ENCODE results near the gene COX8C. TPM values are rescaled to one million over a fixed set of nuclear protein-coding genes. Genes with fewer than 3 reads are reported as not detected.

COX8C gene
- total and polyA plus RNA-seq, 4 donors = not detected

DNA sequence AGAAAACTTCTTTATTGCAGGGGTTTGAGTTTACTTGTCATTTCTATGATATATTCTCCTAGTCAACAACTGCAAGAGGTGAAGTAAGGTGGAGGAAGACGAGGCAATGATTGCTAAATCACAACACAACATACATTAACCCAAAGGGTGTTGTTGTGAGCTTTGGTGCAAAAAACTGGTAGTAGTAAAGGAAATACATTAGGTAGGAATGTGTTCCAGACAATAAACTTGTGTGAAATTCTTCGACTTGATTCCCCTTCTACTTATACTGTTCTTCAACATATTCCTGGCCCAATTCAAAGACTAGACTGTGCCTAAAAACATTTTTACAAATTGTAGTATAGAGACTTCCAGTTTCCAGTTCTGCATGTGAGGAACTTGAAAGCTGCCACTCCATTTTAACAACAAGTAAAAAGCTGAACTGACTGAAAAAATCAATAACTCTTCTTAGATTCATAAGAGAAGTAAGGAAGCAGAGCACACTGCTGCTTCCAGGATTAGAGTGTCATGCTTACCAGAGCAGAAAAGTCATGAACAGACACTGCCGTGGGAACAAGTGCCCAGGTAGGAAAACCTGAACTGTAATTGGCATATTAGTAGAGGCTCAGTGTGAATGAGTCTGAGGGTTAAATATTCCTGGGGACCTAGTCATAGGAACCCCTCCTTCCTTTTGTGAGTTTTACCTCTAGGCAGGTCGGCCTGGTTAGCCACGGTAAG is 22.2 kb downstream of the COX8C start:
- no peaks in the 10 kb centered on the region for H3K9me3 ChIP-seq (ENCODE audit: control insufficient read depth in 4 of 4, insufficient read depth in 3 of 4, low read length in 3 of 4)
- H3K27ac ChIP-seq (ENCODE audit: low read depth in 1 of 2, low read length in 1 of 2) = no peak overlapping the region
- no peaks in the 10 kb centered on the region for H3K27me3 ChIP-seq (ENCODE audit: control insufficient read depth in 3 of 3, insufficient read depth in 3 of 3, low read length in 2 of 3)
- DNase-seq = no peak
- no peaks in the 10 kb centered on the region for H3K36me3 ChIP-seq (ENCODE audit: control insufficient read depth in 4 of 4, insufficient read depth in 4 of 4, low read length in 4 of 4)
- no peak overlapping the region for H3K9ac ChIP-seq (ENCODE audit: insufficient read depth in 1 of 2, low read length in 2 of 2)
- no peak for ATAC-seq (ENCODE audit: insufficient read depth, low FRiP score)
- 47 to 58% methylated on average over 5 of the region's 5 CpGs for WGBS, 2 donors
- TF ChIP-seq, protein P1, sequence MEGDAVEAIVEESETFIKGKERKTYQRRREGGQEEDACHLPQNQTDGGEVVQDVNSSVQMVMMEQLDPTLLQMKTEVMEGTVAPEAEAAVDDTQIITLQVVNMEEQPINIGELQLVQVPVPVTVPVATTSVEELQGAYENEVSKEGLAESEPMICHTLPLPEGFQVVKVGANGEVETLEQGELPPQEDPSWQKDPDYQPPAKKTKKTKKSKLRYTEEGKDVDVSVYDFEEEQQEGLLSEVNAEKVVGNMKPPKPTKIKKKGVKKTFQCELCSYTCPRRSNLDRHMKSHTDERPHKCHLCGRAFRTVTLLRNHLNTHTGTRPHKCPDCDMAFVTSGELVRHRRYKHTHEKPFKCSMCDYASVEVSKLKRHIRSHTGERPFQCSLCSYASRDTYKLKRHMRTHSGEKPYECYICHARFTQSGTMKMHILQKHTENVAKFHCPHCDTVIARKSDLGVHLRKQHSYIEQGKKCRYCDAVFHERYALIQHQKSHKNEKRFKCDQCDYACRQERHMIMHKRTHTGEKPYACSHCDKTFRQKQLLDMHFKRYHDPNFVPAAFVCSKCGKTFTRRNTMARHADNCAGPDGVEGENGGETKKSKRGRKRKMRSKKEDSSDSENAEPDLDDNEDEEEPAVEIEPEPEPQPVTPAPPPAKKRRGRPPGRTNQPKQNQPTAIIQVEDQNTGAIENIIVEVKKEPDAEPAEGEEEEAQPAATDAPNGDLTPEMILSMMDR (IDR thresholded peaks at IDR 0.05; ENCODE audit: control extremely low read depth, extremely low read depth) = no peak
- no peaks in the 10 kb centered on the region for H3K4me1 ChIP-seq (ENCODE audit: control insufficient read depth in 5 of 5, insufficient read depth in 5 of 5, low read length in 5 of 5)
- H3K4me3 ChIP-seq = no peak overlapping the region

DNA sequence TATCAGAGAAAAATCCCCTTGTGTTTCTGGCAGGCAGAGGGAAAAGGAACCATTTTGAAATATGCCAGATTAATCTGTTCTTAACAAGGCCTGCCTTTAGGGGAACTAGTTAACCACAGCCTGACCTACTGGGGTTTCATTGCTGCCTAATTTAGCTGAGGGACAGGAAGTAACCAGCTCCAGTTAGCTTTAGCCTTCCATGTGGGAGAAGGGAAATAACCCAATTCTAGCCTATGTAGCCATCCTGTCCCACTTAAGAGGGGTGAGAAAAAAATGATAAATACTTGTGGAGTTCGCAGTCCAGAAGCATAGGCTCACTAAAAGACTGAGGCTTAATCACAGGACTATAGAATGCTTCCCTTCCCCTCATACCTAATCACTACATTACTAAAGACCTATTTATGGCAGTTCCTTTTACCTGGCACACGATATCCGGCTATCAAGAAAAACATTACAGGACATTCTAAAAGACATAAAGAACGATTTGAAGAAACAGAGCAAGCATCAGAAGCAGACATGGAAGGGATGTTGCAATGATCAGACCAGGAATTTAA is 22.8 kb downstream of the COX8C start:
- 57 to 71% methylated on average over 4 of the region's 4 CpGs for WGBS, 2 donors
- DNase-seq = no peak

DNA sequence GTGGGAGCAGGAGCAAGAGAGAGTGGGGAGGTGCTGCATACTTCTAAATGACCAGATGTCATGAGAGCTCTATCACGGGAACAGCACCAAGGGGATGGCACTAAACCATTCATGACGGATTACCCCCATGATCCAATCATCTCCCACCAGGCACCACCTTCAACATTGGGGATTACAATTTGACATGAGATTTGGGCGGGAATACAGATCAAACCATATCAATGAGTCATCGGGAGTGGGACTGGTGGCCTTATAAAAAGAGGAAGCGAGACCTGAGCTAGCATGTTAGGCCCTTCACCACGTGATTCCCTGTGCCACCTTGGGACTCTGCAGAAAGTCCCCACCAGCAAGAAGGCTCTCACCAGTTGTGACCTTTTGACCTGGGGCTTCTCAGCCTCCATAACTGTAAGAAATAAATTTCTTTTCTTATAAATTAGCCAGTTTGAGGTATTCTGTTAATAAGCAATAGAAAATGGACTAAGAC is 28.7 kb downstream of the COX8C start:
- no peak for ATAC-seq (ENCODE audit: insufficient read depth, low FRiP score)
- H3K9me3 ChIP-seq (ENCODE audit: control insufficient read depth in 4 of 4, insufficient read depth in 3 of 4, low read length in 3 of 4) = no peaks in the 10 kb centered on the region
- WGBS, 2 donors = 78 to 87% methylated on average over 6 of the region's 6 CpGs
- no peaks in the 10 kb centered on the region for H3K4me1 ChIP-seq (ENCODE audit: control insufficient read depth in 5 of 5, insufficient read depth in 5 of 5, low read length in 5 of 5)
- H3K4me3 ChIP-seq = no peak overlapping the region
- no peaks in the 10 kb centered on the region for H3K36me3 ChIP-seq (ENCODE audit: control insufficient read depth in 4 of 4, insufficient read depth in 4 of 4, low read length in 4 of 4)
- TF ChIP-seq, protein P1 (IDR thresholded peaks at IDR 0.05; ENCODE audit: control extremely low read depth, extremely low read depth) = no peak
- H3K27me3 ChIP-seq (ENCODE audit: control insufficient read depth in 3 of 3, insufficient read depth in 3 of 3, low read length in 2 of 3) = no peaks in the 10 kb centered on the region
- no peak for DNase-seq
- no peak overlapping the region for H3K9ac ChIP-seq (ENCODE audit: insufficient read depth in 1 of 2, low read length in 2 of 2)
- no peak overlapping the region for H3K27ac ChIP-seq (ENCODE audit: low read depth in 1 of 2, low read length in 1 of 2)

More for the DNA sequence above, 22.8 kb downstream of the COX8C start:
- no peak overlapping the region for H3K27ac ChIP-seq (ENCODE audit: low read depth in 1 of 2, low read length in 1 of 2)
- no peak overlapping the region for H3K4me3 ChIP-seq
- no peaks in the 10 kb centered on the region for H3K9me3 ChIP-seq (ENCODE audit: control insufficient read depth in 4 of 4, insufficient read depth in 3 of 4, low read length in 3 of 4)
- TF ChIP-seq, protein P1 (IDR thresholded peaks at IDR 0.05; ENCODE audit: control extremely low read depth, extremely low read depth) = no peak
- ATAC-seq (ENCODE audit: insufficient read depth, low FRiP score) = peak; percentile 58
- H3K27me3 ChIP-seq (ENCODE audit: control insufficient read depth in 3 of 3, insufficient read depth in 3 of 3, low read length in 2 of 3) = no peaks in the 10 kb centered on the region
- no peak overlapping the region for H3K9ac ChIP-seq (ENCODE audit: insufficient read depth in 1 of 2, low read length in 2 of 2)
- H3K4me1 ChIP-seq (ENCODE audit: control insufficient read depth in 5 of 5, insufficient read depth in 5 of 5, low read length in 5 of 5) = no peaks in the 10 kb centered on the region
- H3K36me3 ChIP-seq (ENCODE audit: control insufficient read depth in 4 of 4, insufficient read depth in 4 of 4, low read length in 4 of 4) = no peaks in the 10 kb centered on the region
